Raji (cell line): ENCODE data around the gene ETHE1.

Experiments used
- POLR2A ChIP-seq: IDR thresholded peaks from 2 replicates; pipeline ENCODE4 v1.6.1; 2011; ENCODE audit warnings: low read depth, low read length, control low read depth; ENCODE audit not compliant: insufficient read depth

ETHE1 gene

GRCh38 chr19:43510713-43511112 is 16.3 kb downstream of the ETHE1 start:
- no peak for TF ChIP-seq POLR2A

- no peak for TF ChIP-seq POLR2A
Observed at GRCh38 chr19:43507880-43508279, 19.1 kb downstream of the ETHE1 start.

GRCh38 chr19:43506629-43507028 is 20.4 kb downstream of the ETHE1 start:
- no peak for TF ChIP-seq POLR2A

- no peak for TF ChIP-seq POLR2A
Observed at GRCh38 chr19:43505941-43506340, 21.1 kb downstream of the ETHE1 start.

- no peak for TF ChIP-seq POLR2A
Observed at GRCh38 chr19:43505186-43505456, 21.9 kb downstream of the ETHE1 start.

- no peak for TF ChIP-seq POLR2A
Observed at GRCh38 chr19:43504426-43505185, 22.4 kb downstream of the ETHE1 start, which contains the start of gene PHLDB3. PHLDB3 (minus strand) TSS chr19:43504746; CDS start chr19:43504118, 628 bp downstream.

GRCh38 chr19:43503501-43504425 is 23.2 kb downstream of the ETHE1 start:
- TF ChIP-seq POLR2A, result peak; percentile 67

- TF ChIP-seq POLR2A, result no peak
Observed at GRCh38 chr19:43502419-43502976, 24.5 kb downstream of the ETHE1 start.

GRCh38 chr19:43501661-43502418 is 25.2 kb downstream of the ETHE1 start:
- no peak for TF ChIP-seq POLR2A

- TF ChIP-seq POLR2A, result no peak
Observed at GRCh38 chr19:43499042-43499441, 28.0 kb downstream of the ETHE1 start.

- no peak for TF ChIP-seq POLR2A
Observed at GRCh38 chr19:43498233-43498842, 28.7 kb downstream of the ETHE1 start.

- no peak for TF ChIP-seq POLR2A
Observed at GRCh38 chr19:43496960-43497359, 30.0 kb downstream of the ETHE1 start.

GRCh38 chr19:43495082-43495481 is 31.9 kb downstream of the ETHE1 start:
- no peak for TF ChIP-seq POLR2A

- no peak for TF ChIP-seq POLR2A
Observed at GRCh38 chr19:43490759-43491158, 36.2 kb downstream of the ETHE1 start.
